Ascending aorta (tissue), 2 donors: ENCODE data around the gene ACACA. TPM values are rescaled to one million over a fixed set of nuclear protein-coding genes. Genes with fewer than 3 reads are reported as not detected.

Source experiments
- DNase-seq, 2 donors: peaks; one replicate each; pipeline ENCODE4 v3.0.0-alpha.2; 2019; ENCODE audit warnings: low spot score in 2 of 2
- H3K27ac ChIP-seq, 2 donors: fragments of 200-600 bp; sonication (generic); one replicate each; pipeline ENCODE4 v1.5.1; 2016 to 2017; ENCODE audit warnings: mild to moderate bottlenecking in 1 of 2
- H3K27me3 ChIP-seq: fragments of 200-600 bp; sonication (generic); one replicate; pipeline ENCODE4 v1.5.1; 2017
- H3K36me3 ChIP-seq, 2 donors: fragments of 200-600 bp; sonication (generic); one replicate each; pipeline ENCODE4 v1.5.1; 2016
- H3K4me1 ChIP-seq, 2 donors: fragments of 200-600 bp; sonication (generic); one replicate each; pipeline ENCODE4 v1.5.1; 2016 to 2017; ENCODE audit warnings: mild to moderate bottlenecking in 1 of 2
- H3K4me3 ChIP-seq, 2 donors: fragments of 200-600 bp; sonication (generic); one replicate each; pipeline ENCODE4 v1.5.1; 2016 to 2017; ENCODE audit warnings: mild to moderate bottlenecking in 1 of 2
- H3K9me3 ChIP-seq, 2 donors: fragments of 200-600 bp; sonication (generic); one replicate each; pipeline ENCODE4 v1.5.1; 2016
- intact Hi-C: fragments of 100-400 bp; cut with DNase I; formaldehyde crosslinking; loops from one replicate; pipeline ENCODE4 v1.15.1; 2023
- total RNA-seq: library from RNA; depleted of rRNA; stranded (reverse); fragments of >200 nt; gene quantifications from one replicate; pipeline ENCODE4 v1.1.0, GENCODE V29; 2016
- TF ChIP-seq, protein P1 (sequence below), 3 experiments: fragments of 200-600 bp in 2 of 3; fragments of 450-650 bp in 1 of 3; sonication (generic) in 2 of 3; IDR thresholded peaks; one replicate each; pipeline ENCODE4 v1.5.1; 2016 to 2019; ENCODE audit warnings: antibody characterized with exemption in 3 of 3, mild to moderate bottlenecking in 1 of 3, moderate library complexity in 1 of 3

Gene ACACA
- total RNA-seq, 1 donor from 2014 or later: 69.0 TPM

DNA sequence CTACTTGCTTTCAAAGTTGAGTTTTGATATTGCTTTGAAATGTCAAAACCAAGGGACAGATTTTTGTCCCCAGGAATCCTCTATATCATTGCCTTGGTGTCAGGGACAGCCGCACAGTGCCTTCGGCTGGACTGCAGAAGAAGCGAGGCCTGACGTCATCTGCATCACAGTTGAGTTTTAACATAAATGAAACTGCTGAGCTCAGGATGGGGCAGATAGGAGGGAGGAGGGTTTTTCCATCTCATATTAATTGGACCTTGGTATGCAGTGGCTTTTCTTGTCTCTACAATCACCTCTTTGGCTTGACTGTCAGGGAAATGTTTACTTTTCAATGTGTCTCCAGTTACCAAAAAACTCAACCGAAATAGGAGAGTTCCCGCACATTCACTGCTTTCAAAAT lies 346.5 kb downstream of the ACACA start:
- Histone ChIP-seq H3K4me3 (no peak overlapping the region), H3K36me3 (peaks cover 14 to 21% of the 10 kb centered on the region in 2 donors), H3K4me1 (no peaks in the 10 kb centered on the region), H3K9me3 (no peaks in the 10 kb centered on the region), H3K27me3 (no peaks in the 10 kb centered on the region), H3K27ac (no peak overlapping the region)
- intact Hi-C loops: no loop called here
- DNase-seq: no peak
- TF ChIP-seq, protein P1, sequence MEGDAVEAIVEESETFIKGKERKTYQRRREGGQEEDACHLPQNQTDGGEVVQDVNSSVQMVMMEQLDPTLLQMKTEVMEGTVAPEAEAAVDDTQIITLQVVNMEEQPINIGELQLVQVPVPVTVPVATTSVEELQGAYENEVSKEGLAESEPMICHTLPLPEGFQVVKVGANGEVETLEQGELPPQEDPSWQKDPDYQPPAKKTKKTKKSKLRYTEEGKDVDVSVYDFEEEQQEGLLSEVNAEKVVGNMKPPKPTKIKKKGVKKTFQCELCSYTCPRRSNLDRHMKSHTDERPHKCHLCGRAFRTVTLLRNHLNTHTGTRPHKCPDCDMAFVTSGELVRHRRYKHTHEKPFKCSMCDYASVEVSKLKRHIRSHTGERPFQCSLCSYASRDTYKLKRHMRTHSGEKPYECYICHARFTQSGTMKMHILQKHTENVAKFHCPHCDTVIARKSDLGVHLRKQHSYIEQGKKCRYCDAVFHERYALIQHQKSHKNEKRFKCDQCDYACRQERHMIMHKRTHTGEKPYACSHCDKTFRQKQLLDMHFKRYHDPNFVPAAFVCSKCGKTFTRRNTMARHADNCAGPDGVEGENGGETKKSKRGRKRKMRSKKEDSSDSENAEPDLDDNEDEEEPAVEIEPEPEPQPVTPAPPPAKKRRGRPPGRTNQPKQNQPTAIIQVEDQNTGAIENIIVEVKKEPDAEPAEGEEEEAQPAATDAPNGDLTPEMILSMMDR (IDR thresholded peaks at IDR 0.05): no peak

- Histone ChIP-seq H3K36me3 (peaks cover 16 to 25% of the 10 kb centered on the region in 2 donors), H3K27ac (no peak overlapping the region), H3K27me3 (no peaks in the 10 kb centered on the region), H3K4me3 (no peak overlapping the region), H3K9me3 (no peaks in the 10 kb centered on the region), H3K4me1 (no peaks in the 10 kb centered on the region)
- TF ChIP-seq, protein P1 (IDR thresholded peaks at IDR 0.05): no peak
- intact Hi-C loops: no loop called here
- DNase-seq: no peak
Observed at GRCh38 chr17:37059493-37059892, 347.1 kb downstream of the ACACA start.

DNA sequence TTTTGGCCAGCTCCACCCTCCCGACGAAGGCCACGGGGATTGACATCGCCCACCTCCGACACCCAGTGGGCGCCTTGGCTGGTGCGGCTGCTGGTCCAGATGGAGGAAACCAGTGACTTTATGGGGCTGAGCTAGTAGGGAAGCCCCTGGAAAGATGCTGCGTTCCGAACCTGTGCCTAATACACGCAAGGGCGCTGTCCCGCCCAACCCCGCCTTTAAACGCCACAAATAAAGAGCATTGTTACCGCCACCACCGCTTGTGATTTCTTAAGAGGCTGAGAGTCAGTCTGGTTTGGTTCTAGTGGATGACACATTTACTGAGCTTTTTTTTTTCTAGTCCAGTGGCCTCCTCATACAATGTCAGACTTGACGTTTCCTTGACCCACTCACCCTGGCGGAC lies 350.0 kb downstream of the ACACA start:
- no peak for DNase-seq
- no peak overlapping the region for H3K27ac ChIP-seq
- peaks cover 21 to 35% of the 10 kb centered on the region in 2 donors for H3K36me3 ChIP-seq
- TF ChIP-seq, protein P1 (IDR thresholded peaks at IDR 0.05): no peak
- no peaks in the 10 kb centered on the region for H3K4me1 ChIP-seq
- H3K27me3 ChIP-seq: no peaks in the 10 kb centered on the region
- no peak overlapping the region for H3K4me3 ChIP-seq
- intact Hi-C loops: no loop called here
- H3K9me3 ChIP-seq: no peaks in the 10 kb centered on the region

DNA sequence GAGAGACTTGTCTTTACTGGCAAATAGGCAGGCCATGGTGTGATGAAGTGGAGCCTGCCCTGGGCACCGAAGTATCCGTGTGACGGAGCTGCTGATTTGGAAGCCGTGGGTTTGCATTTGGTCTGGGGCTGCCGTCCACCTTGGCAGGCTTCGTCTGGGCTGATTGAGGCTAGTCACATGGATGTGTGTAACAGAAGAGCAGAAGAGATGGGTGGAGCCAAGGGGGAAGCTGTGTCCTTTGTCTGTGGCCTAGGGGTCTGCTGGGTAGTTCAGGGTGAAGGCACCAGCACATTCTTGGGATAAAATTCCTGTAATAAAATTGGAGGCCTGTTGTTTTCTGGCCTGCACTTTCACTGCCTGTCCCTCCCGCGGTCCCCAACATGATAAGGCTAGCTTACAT lies 351.7 kb downstream of the ACACA start:
- no peak for DNase-seq

GRCh38 chr17:37052450-37052849 lies 354.2 kb downstream of the ACACA start:
- Histone ChIP-seq H3K9me3 (no peaks in the 10 kb centered on the region), H3K36me3 (peaks cover 22 to 41% of the 10 kb centered on the region in 2 donors), H3K4me3 (no peak overlapping the region), H3K4me1 (no peaks in the 10 kb centered on the region), H3K27ac (no peak overlapping the region), H3K27me3 (no peaks in the 10 kb centered on the region)
- TF ChIP-seq, protein P1 (IDR thresholded peaks at IDR 0.05): no peak
- no peak for DNase-seq
- intact Hi-C loops: no loop called here

More for the DNA sequence above, 351.7 kb downstream of the ACACA start:
- Histone ChIP-seq H3K4me1 (no peaks in the 10 kb centered on the region), H3K27ac (no peak overlapping the region), H3K4me3 (no peak overlapping the region), H3K9me3 (no peaks in the 10 kb centered on the region), H3K27me3 (no peaks in the 10 kb centered on the region), H3K36me3 (peaks cover 26 to 45% of the 10 kb centered on the region in 2 donors)
- TF ChIP-seq, protein P1 (IDR thresholded peaks at IDR 0.05): no peak
- intact Hi-C loops: no loop called here

DNA sequence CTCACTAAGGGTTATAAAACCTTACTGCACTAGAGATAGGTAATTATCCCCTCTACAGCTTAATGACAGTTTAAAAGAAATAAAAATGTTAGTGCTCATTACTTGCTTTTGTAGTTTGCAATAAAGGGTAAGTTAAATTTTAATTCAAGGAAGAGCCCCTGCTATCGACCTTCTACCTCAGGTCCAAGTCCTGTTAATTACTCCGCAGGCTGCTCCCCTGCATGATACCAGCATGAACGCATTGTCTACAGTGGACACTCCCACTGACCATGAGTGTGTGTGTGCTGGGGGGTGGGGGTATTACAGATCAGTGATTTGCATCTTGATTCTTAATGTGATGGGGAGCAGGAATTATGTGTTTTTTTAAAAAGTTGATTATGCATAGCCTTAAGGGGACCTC lies 354.8 kb downstream of the ACACA start:
- intact Hi-C loops: no loop called here
- Histone ChIP-seq H3K4me1 (no peaks in the 10 kb centered on the region), H3K4me3 (no peak overlapping the region), H3K36me3 (peaks cover 19 to 37% of the 10 kb centered on the region in 2 donors), H3K27ac (no peak overlapping the region), H3K9me3 (no peaks in the 10 kb centered on the region), H3K27me3 (no peaks in the 10 kb centered on the region)
- TF ChIP-seq, protein P1 (IDR thresholded peaks at IDR 0.05): no peak
- DNase-seq: no peak
